Tibial artery (tissue), 4 donors: ENCODE measurements around the gene TACC3.

Source experiments
- DNase-seq, 2 donors: peaks; one replicate each; pipeline ENCODE4 v3.0.0-alpha.2; 2019
- H3K27ac ChIP-seq, 2 donors: fragments of 200-600 bp; sonication (generic) in 1 of 2; 1 replicate in 1 of 2; 2 replicates in 1 of 2; pipeline ENCODE4 v1.5.1; 2018 to 2019; ENCODE audit warnings: mild to moderate bottlenecking in 1 of 2
- H3K27me3 ChIP-seq, 2 donors: fragments of 200-600 bp; sonication (generic) in 1 of 2; one replicate each; pipeline versions ENCODE4 v1.5.1 to v1.6.0; 2016 to 2019
- H3K36me3 ChIP-seq, 3 donors: fragments of 200-600 bp; sonication (generic) in 2 of 3; one replicate each; pipeline ENCODE4 v1.5.1; 2016 to 2019; ENCODE audit warnings: mild to moderate bottlenecking in 2 of 3
- H3K4me1 ChIP-seq, 4 donors: fragments of 200-600 bp; sonication (generic) in 2 of 4; 1 replicate in 3 of 4; 2 replicates in 1 of 4; pipeline ENCODE4 v1.5.1; 2016 to 2019
- H3K4me3 ChIP-seq, 2 donors: fragments of 200-600 bp; sonication (generic) in 1 of 2; 1 replicate in 1 of 2; 2 replicates in 1 of 2; pipeline ENCODE4 v1.5.1; 2018 to 2019; ENCODE audit warnings: mild to moderate bottlenecking in 2 of 2
- H3K9me3 ChIP-seq, 3 donors: fragments of 200-600 bp; sonication (generic) in 1 of 3; one replicate each; pipeline ENCODE4 v1.5.1; 2016 to 2019
- CTCF ChIP-seq, 2 experiments: fragments of 200-600 bp in 1 of 2; fragments of 450-650 bp in 1 of 2; IDR thresholded peaks; one replicate each; pipeline ENCODE4 v1.5.1; 2017 to 2019; ENCODE audit warnings: antibody characterized with exemption in 2 of 2, mild to moderate bottlenecking in 1 of 2, moderate library complexity in 1 of 2
- intact Hi-C: fragments of 100-400 bp; cut with DNase I; formaldehyde crosslinking; loops from one replicate; pipeline ENCODE4 v1.15.0; 2023; ENCODE audit warnings: low total_unique reads

The TACC3 gene

GRCh38 chr4:1787411-1788077 is 66.2 kb downstream of the TACC3 start:
- no peak for TF ChIP-seq CTCF (IDR thresholded peaks at IDR 0.05)
- Histone ChIP-seq H3K9me3 (no peaks in the 10 kb centered on the region), H3K4me1 (peaks cover 0 to 9% (median 4%) of the 10 kb centered on the region in 4 donors), H3K4me3 (no peak overlapping the region), H3K27me3 (peaks cover 0 to 38% of the 10 kb centered on the region in 2 donors), H3K27ac (no peak overlapping the region), H3K36me3 (no peaks in the 10 kb centered on the region)
- intact Hi-C loops: no loop called here
- DNase-seq: no peak

GRCh38 chr4:1788254-1788973 is 67.1 kb downstream of the TACC3 start:
- intact Hi-C loops: no loop called here
- TF ChIP-seq CTCF (IDR thresholded peaks at IDR 0.05): no peak
- H3K27me3 ChIP-seq: peaks cover 0 to 42% of the 10 kb centered on the region in 2 donors
- no peaks in the 10 kb centered on the region for H3K9me3 ChIP-seq
- no peak for DNase-seq
- H3K4me1 ChIP-seq: peaks cover 0 to 13% (median 5%) of the 10 kb centered on the region in 4 donors
- no peak overlapping the region for H3K27ac ChIP-seq
- no peaks in the 10 kb centered on the region for H3K36me3 ChIP-seq
- no peak overlapping the region for H3K4me3 ChIP-seq

- peaks cover 0 to 22% (median 15%) of the 10 kb centered on the region in 4 donors for H3K4me1 ChIP-seq
- DNase-seq: no peak
- H3K9me3 ChIP-seq: no peaks in the 10 kb centered on the region
- H3K4me3 ChIP-seq: no peak overlapping the region
- TF ChIP-seq CTCF (IDR thresholded peaks at IDR 0.05): no peak
- intact Hi-C loops: no loop called here
- H3K27me3 ChIP-seq: peaks cover 0 to 50% of the 10 kb centered on the region in 2 donors
- H3K36me3 ChIP-seq: no peaks in the 10 kb centered on the region
- no peak overlapping the region for H3K27ac ChIP-seq
Observed at GRCh38 chr4:1789552-1789951, 68.2 kb downstream of the TACC3 start.

GRCh38 chr4:1790005-1790404 is 68.7 kb downstream of the TACC3 start:
- no peak overlapping the region for H3K27ac ChIP-seq
- TF ChIP-seq CTCF (IDR thresholded peaks at IDR 0.05): no peak
- no peak for DNase-seq
- no peaks in the 10 kb centered on the region for H3K36me3 ChIP-seq
- H3K4me1 ChIP-seq: peaks cover 0 to 26% (median 19%) of the 10 kb centered on the region in 4 donors
- intact Hi-C loops: loop anchor here (5.0 kb wide), 1 partner anchor 702 kb away; no protein-coding TSS in a partner anchor
- H3K27me3 ChIP-seq: peaks cover 0 to 55% of the 10 kb centered on the region in 2 donors
- H3K4me3 ChIP-seq: no peak overlapping the region
- H3K9me3 ChIP-seq: no peaks in the 10 kb centered on the region

- TF ChIP-seq CTCF (IDR thresholded peaks at IDR 0.05): no peak
- DNase-seq: no peak
- intact Hi-C loops: loop anchor here (5.0 kb wide), 1 partner anchor 700 kb away; no protein-coding TSS in a partner anchor
- Histone ChIP-seq H3K27ac (no peak overlapping the region), H3K27me3 (peaks cover 0 to 64% of the 10 kb centered on the region in 2 donors), H3K9me3 (no peaks in the 10 kb centered on the region), H3K36me3 (no peaks in the 10 kb centered on the region), H3K4me3 (no peak overlapping the region), H3K4me1 (peaks cover 0 to 33% (median 21%) of the 10 kb centered on the region in 4 donors)
Observed at GRCh38 chr4:1792158-1792831, 71.0 kb downstream of the TACC3 start.
